Measurements from ENCODE around the gene ACOT12. TPM values are rescaled to one million over a fixed set of nuclear protein-coding genes. Genes with fewer than 3 reads are reported as not detected.

Gene ACOT12
- total and polyA plus RNA-seq, 8 donors: 0.06 to 0.44 (median 0.40) TPM; not detected in 5

DNA sequence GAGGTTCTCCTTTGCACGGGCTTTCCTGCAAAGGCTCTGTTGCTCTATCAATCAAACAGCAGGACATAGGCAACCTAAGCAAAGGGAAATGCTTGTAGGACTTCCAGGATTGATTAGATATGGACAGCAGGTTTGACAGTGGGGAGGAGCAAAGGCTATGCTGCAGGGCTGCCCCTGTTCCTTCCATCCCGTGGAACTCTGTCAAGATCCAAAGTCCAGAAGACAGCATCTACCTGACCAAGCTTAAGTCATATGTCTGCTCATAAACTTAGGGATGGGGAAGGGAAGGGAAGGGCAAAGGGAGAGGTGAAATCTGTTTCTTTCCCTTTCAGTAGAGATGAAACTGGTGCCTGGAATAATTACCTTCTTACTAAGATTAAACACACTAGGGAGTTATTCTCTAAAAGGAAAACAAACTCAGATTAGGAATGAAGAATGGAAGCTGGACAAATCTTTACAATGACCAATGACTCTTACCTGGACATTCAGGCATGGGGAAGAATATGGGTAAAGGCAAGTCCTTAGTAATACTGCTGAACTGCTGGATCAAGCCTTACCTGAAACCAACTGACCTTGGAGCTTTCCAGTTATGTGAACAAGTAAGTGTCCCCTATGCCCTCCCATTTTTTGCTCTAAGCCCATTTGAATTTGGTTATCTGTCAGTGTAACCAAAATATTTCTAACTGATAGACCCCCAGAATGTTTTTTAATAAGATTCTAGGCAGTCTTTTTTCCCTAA is 8.4 kb upstream of the ACOT12 start:
- no peak for DNase-seq
- no peaks in the 10 kb centered on the region for H3K4me1 ChIP-seq
- H3K36me3 ChIP-seq: no peaks in the 10 kb centered on the region
- no peak for FAIRE-seq
- WGBS, 2 donors: 19 to 24% methylated on average over 2 of the region's 2 CpGs
- H3K9me3 ChIP-seq: no peaks in the 10 kb centered on the region
- no peak overlapping the region for H3K4me3 ChIP-seq
- TF ChIP-seq, protein P1, sequence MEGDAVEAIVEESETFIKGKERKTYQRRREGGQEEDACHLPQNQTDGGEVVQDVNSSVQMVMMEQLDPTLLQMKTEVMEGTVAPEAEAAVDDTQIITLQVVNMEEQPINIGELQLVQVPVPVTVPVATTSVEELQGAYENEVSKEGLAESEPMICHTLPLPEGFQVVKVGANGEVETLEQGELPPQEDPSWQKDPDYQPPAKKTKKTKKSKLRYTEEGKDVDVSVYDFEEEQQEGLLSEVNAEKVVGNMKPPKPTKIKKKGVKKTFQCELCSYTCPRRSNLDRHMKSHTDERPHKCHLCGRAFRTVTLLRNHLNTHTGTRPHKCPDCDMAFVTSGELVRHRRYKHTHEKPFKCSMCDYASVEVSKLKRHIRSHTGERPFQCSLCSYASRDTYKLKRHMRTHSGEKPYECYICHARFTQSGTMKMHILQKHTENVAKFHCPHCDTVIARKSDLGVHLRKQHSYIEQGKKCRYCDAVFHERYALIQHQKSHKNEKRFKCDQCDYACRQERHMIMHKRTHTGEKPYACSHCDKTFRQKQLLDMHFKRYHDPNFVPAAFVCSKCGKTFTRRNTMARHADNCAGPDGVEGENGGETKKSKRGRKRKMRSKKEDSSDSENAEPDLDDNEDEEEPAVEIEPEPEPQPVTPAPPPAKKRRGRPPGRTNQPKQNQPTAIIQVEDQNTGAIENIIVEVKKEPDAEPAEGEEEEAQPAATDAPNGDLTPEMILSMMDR (IDR thresholded peaks at IDR 0.05): no peak
- intact Hi-C loops (cut with DNase I): no loop called here
- no peaks in the 10 kb centered on the region for H3K27me3 ChIP-seq
- no peak overlapping the region for H3K27ac ChIP-seq
- no peak for ATAC-seq

DNA sequence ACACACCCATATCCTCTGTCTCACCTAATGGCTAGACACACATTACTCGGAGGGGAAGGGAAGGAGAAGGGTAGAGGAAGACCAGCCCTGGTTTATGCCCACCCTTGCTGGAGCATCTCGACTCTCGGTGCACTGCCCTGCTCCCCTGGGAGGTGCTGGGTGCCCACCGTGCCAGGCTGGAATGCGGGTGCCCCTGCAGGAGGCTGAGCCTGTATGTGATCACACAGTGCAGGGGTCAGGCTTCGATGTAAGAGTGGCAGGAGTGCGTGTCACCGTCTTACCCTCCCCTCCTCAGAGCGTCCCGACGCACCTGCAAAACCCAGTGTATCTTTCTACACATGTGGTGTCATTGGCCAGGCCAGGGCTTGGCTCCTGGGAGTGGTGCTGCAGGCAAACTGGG is 7.3 kb upstream of the ACOT12 start:
- ATAC-seq (no peak), FAIRE-seq (no peak), DNase-seq (peak in 1 of 6 donors; percentile 55)
- Histone ChIP-seq H3K27ac (no peak overlapping the region), H3K9me3 (no peaks in the 10 kb centered on the region), H3K36me3 (no peaks in the 10 kb centered on the region), H3K4me3 (no peak overlapping the region), H3K27me3 (no peaks in the 10 kb centered on the region), H3K4me1 (no peaks in the 10 kb centered on the region)
- WGBS, 2 donors: 75 to 81% methylated on average over 11 of the region's 11 CpGs
- TF ChIP-seq, protein P1 (IDR thresholded peaks at IDR 0.05): no peak
- intact Hi-C loops (cut with DNase I): no loop called here

GRCh38 chr5:81400375-81400774 is 6.4 kb upstream of the ACOT12 start:
- Histone ChIP-seq H3K36me3 (no peaks in the 10 kb centered on the region), H3K27ac (no peak overlapping the region), H3K4me1 (no peaks in the 10 kb centered on the region), H3K4me3 (no peak overlapping the region), H3K9me3 (no peaks in the 10 kb centered on the region), H3K27me3 (no peaks in the 10 kb centered on the region)
- FAIRE-seq (no peak), ATAC-seq (no peak), DNase-seq (no peak)
- WGBS, 2 donors: 50 to 53% methylated on average over 2 of the region's 2 CpGs
- TF ChIP-seq, protein P1 (IDR thresholded peaks at IDR 0.05): no peak
- intact Hi-C loops (cut with DNase I): no loop called here

DNA sequence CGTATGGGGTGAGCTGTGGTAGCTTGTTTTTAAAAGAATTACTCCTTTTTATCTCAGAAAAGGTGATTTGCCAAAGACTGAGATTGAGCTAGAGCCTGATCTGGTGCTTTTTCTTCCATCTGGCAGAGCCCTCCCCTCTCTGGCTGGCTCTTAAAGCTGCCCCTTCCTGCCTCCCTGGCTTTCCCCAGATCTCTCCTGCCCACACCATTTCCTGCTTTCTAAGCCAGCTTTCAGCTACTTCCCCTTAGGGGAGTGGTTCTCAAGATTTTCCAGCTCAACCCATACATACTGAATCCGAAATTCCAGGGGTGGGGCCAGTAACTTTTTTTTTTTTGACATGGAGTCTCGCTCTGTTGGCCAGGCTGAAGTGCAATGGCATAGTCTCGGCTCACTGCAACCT is 4.8 kb upstream of the ACOT12 start:
- no peak overlapping the region for H3K4me3 ChIP-seq
- DNase-seq (no peak), FAIRE-seq (no peak), ATAC-seq (no peak)
- TF ChIP-seq, protein P1 (IDR thresholded peaks at IDR 0.05): no peak
- H3K27ac ChIP-seq: no peak overlapping the region
- 64 to 66% methylated on average over 4 of the region's 4 CpGs for WGBS, 2 donors
- H3K9me3 ChIP-seq: no peaks in the 10 kb centered on the region
- H3K27me3 ChIP-seq: no peaks in the 10 kb centered on the region
- peaks cover 0 to 4% (median 0%) of the 10 kb centered on the region in 3 donors for H3K4me1 ChIP-seq
- intact Hi-C loops (cut with DNase I): no loop called here
- no peaks in the 10 kb centered on the region for H3K36me3 ChIP-seq

- ATAC-seq (no peak), FAIRE-seq (no peak), DNase-seq (peak in 1 of 6 donors; percentile 18)
- H3K27ac ChIP-seq: no peak overlapping the region
- WGBS, 2 donors: 2 to 4% methylated on average over 3 of the region's 3 CpGs
- peaks cover 0 to 4% (median 0%) of the 10 kb centered on the region in 3 donors for H3K4me1 ChIP-seq
- TF ChIP-seq, protein P1 (IDR thresholded peaks at IDR 0.05): no peak
- no peaks in the 10 kb centered on the region for H3K27me3 ChIP-seq
- intact Hi-C loops (cut with DNase I): no loop called here
- H3K9me3 ChIP-seq: no peaks in the 10 kb centered on the region
- no peak overlapping the region for H3K4me3 ChIP-seq
- H3K36me3 ChIP-seq: no peaks in the 10 kb centered on the region
Observed at GRCh38 chr5:81397176-81397575, 3.2 kb upstream of the ACOT12 start.
